ENCODE results near the gene PPP1R3D. TPM values are rescaled to one million over a fixed set of nuclear protein-coding genes. Genes with fewer than 3 reads are reported as not detected.

Gene PPP1R3D
- total RNA-seq, 1 donor from 2014 or later: 7.6 TPM

- no peak for DNase-seq (ENCODE audit: low read depth, low spot score)
These were observed 9.0 kb upstream of the PPP1R3D start for GRCh38 chr20:59948828-59949720.

DNA sequence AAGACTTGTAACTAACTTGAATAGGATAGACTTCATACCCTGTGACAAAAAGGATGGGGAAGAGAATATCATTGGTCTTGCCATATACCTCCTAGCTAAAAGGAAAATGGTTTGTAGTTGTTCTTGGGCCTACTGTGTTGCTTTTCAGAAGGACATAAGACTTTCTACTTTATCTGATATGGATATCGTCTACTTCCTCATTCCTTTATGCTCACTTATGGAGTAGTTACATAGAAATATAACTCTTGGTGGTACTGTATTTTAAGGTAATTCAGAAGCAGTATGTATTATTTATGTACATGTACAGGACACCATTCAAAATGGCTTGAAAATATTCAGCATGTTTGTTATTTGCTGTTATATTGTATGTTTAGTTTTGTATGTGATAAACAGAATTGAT lies 8.1 kb upstream of the PPP1R3D start:
- DNase-seq (ENCODE audit: low read depth, low spot score): no peak

- no peak for DNase-seq (ENCODE audit: low read depth, low spot score)
These were observed 7.3 kb upstream of the PPP1R3D start for GRCh38 chr20:59947376-59947775.

DNA sequence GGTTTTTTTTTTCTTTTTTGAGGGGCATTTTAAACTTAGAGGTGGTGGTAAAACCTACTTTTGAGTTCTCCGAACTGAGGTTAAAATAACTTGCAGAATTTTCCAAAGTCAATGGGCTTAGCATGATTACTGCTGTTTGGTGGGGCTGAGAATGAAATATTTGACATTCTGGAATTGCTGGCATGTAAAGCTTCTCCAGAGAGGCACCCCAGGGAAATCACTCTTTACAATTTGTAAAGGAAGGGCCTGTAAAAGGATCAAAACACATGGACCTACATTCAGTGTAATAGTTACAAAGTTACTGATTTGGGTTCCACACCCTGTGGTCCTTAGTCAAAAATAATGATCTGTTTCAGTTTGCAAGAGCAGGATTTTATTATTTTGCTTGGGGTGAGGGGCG lies 5.6 kb upstream of the PPP1R3D start:
- DNase-seq (ENCODE audit: low read depth, low spot score): no peak

DNA sequence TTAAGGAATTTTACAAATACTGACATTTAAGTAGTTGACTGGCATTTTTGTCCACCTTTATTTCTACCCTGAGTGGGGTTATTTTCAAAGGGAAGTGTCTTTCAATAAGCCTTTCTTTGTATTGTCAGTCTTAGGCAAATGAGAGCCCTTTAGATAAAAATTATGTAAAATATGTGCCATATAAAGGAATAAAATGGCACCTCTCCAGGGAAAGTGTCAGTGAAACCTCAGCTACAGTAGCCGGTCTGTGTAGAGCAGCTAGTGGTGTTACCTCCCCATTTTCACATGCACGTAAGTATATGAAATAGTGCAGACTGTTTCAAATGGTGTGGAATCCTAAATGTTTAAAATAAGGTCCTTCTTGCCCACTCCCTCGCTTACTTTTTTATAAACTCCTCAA lies 5.1 kb upstream of the PPP1R3D start:
- DNase-seq (ENCODE audit: low read depth, low spot score): no peak

- DNase-seq (ENCODE audit: low read depth, low spot score): no peak
These were observed 4.6 kb upstream of the PPP1R3D start for GRCh38 chr20:59944726-59945125.

- DNase-seq (ENCODE audit: low read depth, low spot score): no peak
These were observed 2.1 kb upstream of the PPP1R3D start for GRCh38 chr20:59942245-59942644.

- DNase-seq (ENCODE audit: low read depth, low spot score): no peak
These were observed 820 bp upstream of the PPP1R3D start for GRCh38 chr20:59940956-59941294.

DNA sequence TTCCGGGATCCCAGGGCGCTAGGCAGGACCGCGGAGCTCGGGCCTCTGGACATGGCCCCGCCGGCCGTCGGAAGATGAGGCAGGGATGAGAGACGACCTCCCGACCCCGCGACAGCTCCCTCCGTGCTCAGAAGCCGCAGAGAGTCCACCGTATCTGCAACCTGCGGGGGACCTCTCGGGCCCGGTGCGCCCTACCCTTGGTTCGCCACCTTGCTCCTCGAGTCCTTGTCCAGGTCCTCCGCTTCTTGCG lies 301 bp downstream of the PPP1R3D start:
- no peak for DNase-seq (ENCODE audit: low read depth, low spot score)

DNA sequence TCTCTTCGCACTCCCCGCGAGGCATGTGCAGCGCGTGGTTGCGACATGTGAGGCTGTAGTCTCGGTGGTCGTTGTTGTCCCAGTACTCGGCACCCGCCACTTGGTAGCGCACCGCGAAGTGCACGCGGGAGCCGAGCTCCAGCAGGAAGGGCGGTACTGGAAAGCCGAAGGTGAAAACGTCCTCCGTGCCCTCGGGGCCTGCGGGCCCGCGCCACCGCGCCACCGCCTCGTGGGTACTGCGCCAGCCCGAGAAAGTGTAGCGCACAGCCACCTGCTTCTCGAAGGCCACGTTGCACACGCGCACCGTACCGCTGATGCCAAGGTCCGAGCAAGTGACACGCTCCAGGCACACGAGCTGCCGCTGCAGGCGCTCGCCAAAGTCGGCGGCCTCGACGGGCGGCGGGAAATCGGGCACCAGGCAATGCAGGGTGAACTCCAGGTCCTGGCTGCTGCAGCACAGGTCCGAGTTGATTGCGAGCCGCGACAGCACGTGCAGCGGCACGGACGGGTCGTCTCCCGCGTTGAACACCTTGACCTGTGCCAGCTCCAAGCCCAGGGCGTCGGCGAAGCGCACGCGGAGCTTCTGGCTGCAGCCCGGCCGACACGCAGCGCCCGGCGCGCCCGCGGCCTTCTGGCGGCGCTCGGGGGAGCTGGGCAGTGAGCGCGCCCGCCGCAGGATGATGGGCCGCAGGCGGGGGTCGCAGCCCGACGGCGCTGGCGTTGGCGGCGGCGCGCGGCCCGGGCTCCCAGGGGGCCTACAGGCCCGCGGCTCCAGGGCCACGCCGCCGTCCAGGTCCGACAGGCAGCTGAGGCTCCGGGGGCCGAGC lies 840 bp downstream of the PPP1R3D start:
- no peak for DNase-seq (ENCODE audit: low read depth, low spot score)

GRCh38 chr20:59938696-59939051 lies 1.4 kb downstream of the PPP1R3D start:
- no peak for DNase-seq (ENCODE audit: low read depth, low spot score)

- DNase-seq (ENCODE audit: low read depth, low spot score): no peak
These were observed 1.9 kb downstream of the PPP1R3D start for GRCh38 chr20:59938221-59938620.

DNA sequence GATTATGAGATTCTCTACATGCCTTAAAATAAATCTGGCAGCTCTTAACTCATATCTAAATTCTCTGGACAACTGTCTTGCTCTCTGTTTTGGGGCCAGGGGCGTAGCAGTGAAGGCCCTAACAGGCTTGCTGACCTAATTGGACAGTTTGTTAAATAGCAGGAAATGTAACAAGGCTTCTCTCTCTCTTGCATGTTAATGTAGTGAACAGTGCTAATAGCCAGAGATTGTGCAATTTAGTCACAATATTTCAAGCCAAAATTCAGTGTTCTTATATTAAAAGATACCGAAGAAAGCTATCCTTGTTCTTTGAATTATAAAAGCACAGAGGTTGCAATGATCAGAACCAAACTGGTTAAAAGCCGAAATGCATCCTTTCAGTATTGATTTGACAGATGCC lies 3.0 kb downstream of the PPP1R3D start:
- DNase-seq (ENCODE audit: low read depth, low spot score): no peak

GRCh38 chr20:59936409-59936808 lies 3.7 kb downstream of the PPP1R3D start:
- no peak for DNase-seq (ENCODE audit: low read depth, low spot score)

GRCh38 chr20:59935457-59936185 lies 4.5 kb downstream of the PPP1R3D start:
- DNase-seq (ENCODE audit: low read depth, low spot score): no peak

- no peak for DNase-seq (ENCODE audit: low read depth, low spot score)
These were observed 6.1 kb downstream of the PPP1R3D start for GRCh38 chr20:59933849-59934585.

- no peak for DNase-seq (ENCODE audit: low read depth, low spot score)
These were observed 6.7 kb downstream of the PPP1R3D start, which contains the start of gene SYCP2 for GRCh38 chr20:59933296-59933848. TSS of gene SYCP2 (minus strand) at chr20:59933637. CDS start at chr20:59922413, 11,224 bp downstream.

GRCh38 chr20:59932616-59933295 lies 7.3 kb downstream of the PPP1R3D start:
- no peak for DNase-seq (ENCODE audit: low read depth, low spot score)

DNA sequence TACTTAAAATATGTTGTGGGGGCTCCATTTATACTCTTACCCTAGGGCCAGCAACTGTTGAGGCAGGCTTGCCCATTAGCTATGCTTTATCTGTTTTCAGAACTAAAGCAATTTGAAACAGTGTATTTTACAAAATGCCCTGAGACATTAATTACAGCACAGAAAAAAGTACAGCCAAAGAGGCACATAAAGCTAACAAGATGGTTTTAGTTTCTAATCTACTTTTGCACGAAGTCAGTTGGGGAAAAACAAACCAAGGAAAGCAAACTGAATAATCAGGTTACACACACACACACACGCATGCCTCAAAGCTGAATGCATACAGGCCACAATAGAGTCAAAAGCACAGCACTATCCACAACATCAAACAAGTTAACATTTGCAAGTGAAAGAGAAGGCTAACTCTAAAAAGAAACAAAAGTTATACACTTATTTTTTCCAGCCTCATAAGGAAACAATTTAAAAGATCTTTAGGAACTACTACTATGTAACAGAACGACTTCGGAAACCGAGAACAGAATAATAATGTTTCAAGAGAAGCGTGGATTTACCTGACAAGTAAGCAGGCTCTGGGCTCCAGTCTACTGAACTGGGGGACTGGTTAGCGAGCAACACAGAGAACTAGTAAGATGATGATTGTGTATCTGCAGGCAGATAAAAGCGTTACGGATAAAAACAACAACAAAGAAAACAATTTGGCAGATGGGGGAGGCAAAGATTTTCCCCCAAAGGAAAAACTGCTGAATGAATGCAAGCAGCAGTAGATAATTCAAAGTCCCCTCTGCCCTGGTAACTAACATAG lies 8.4 kb downstream of the PPP1R3D start:
- no peak for DNase-seq (ENCODE audit: low read depth, low spot score)

GRCh38 chr20:59925899-59926298 lies 14.2 kb downstream of the PPP1R3D start:
- no peak for DNase-seq (ENCODE audit: low read depth, low spot score)

Data from pulmonary artery endothelial cell (primary cell).